Smooth muscle cell of the umbilical artery (primary cell): ENCODE data around the gene WNT2. TPM values are rescaled to one million over a fixed set of nuclear protein-coding genes. Genes with fewer than 3 reads are reported as not detected.

Experiments used
- total RNA-seq: library from RNA; depleted of rRNA; stranded (reverse); fragments of >200 nt; gene quantifications from 2 replicates; pipeline ENCODE4 v1.2.3, GENCODE V29; 2014

WNT2 gene
- 0.97 and 1.2 TPM in 2 replicates for total RNA-seq

GRCh38 chr7:117322741-117323304, at the start of gene WNT2:
Gene WNT2, minus strand, starts transcription at chr7:117323058. Its CDS starts 69 bp downstream, at chr7:117322989.

Other genes starting within 250 kb of the WNT2 start
- gene ASZ1, start 104.4 kb upstream of the WNT2 start, total RNA-seq: not detected in 2 replicates
- not detected in 2 replicates for gene CFTR, start 157.0 kb upstream of the WNT2 start, total RNA-seq